DND-41 (cell line): Measurements from ENCODE around the gene ABCA7.

Experiments used
- ATAC-seq: fragments of 200-7000 bp; cut with Tn5 transposase; 3 replicates; pipeline ENCODE4 v1.9.1; 2021; ENCODE audit warnings: low read depth; ENCODE audit not compliant: insufficient read depth
- DNase-seq: peaks from one replicate; pipeline ENCODE4 v3.0.0-alpha.2; 2020
- H2AFZ ChIP-seq: 2 replicates; pipeline ENCODE4 v1.6.0; 2012; ENCODE audit warnings: low read depth, low read length
- H3K27ac ChIP-seq: 2 replicates; pipeline ENCODE4 v1.5.1; 2012; ENCODE audit warnings: low read length, inconsistent platforms
- H3K27me3 ChIP-seq: fragments of 200-600 bp; sonication (generic); 2 replicates; pipeline ENCODE4 v1.6.0; 2012; ENCODE audit warnings: low read length, mild to moderate bottlenecking, inconsistent platforms; ENCODE audit not compliant: insufficient read depth, poor library complexity
- H3K36me3 ChIP-seq: 2 replicates; pipeline ENCODE4 v1.5.1; 2012; ENCODE audit warnings: low read length, inconsistent platforms; ENCODE audit not compliant: insufficient read depth
- H3K4me1 ChIP-seq: 2 replicates; pipeline ENCODE4 v1.5.1; 2012; ENCODE audit warnings: mild to moderate bottlenecking, low read length; ENCODE audit not compliant: insufficient read depth
- H3K4me2 ChIP-seq: 2 replicates; pipeline ENCODE4 v1.6.0; 2012; ENCODE audit warnings: mild to moderate bottlenecking, moderate library complexity, low read length, inconsistent platforms; ENCODE audit not compliant: insufficient read depth
- H3K4me3 ChIP-seq, 2 experiments: fragments of 200-600 bp in 1 of 2; shearing (Covaris generic) in 1 of 2; 2 replicates each; pipeline ENCODE4 v1.5.1; 2012 to 2016; ENCODE audit warnings: inconsistent platforms in 2 of 2, low read length in 2 of 2, mild to moderate bottlenecking in 2 of 2, low read depth in 1 of 2, moderate library complexity in 1 of 2
- H3K79me2 ChIP-seq: 2 replicates; pipeline ENCODE4 v1.6.0; 2012; ENCODE audit warnings: low read length, inconsistent platforms; ENCODE audit not compliant: insufficient read depth
- H3K9ac ChIP-seq: 2 replicates; pipeline ENCODE4 v1.6.0; 2012; ENCODE audit warnings: low read depth, mild to moderate bottlenecking, inconsistent platforms, low read length, moderate library complexity
- H3K9me3 ChIP-seq: 2 replicates; pipeline ENCODE4 v1.5.1; 2012; ENCODE audit warnings: low read length, moderate library complexity, mild to moderate bottlenecking, inconsistent platforms; ENCODE audit not compliant: insufficient read depth, severe bottlenecking
- H4K20me1 ChIP-seq: 2 replicates; pipeline ENCODE4 v1.6.0; 2012; ENCODE audit warnings: low read length; ENCODE audit not compliant: insufficient read depth
- EZH2 ChIP-seq: IDR thresholded peaks from 3 replicates; pipeline ENCODE4 v1.6.1; 2012; ENCODE audit warnings: borderline replicate concordance, low read depth, mild to moderate bottlenecking, moderate library complexity, low read length, inconsistent platforms; ENCODE audit not compliant: severe bottlenecking
- TF ChIP-seq, protein P1 (sequence below): IDR thresholded peaks from 2 replicates; pipeline ENCODE4 v1.5.1; 2012; ENCODE audit warnings: borderline replicate concordance, low read length, moderate library complexity, mild to moderate bottlenecking; ENCODE audit not compliant: poor library complexity, severe bottlenecking; ENCODE audit errors: extremely low read depth

Gene ABCA7

DNA sequence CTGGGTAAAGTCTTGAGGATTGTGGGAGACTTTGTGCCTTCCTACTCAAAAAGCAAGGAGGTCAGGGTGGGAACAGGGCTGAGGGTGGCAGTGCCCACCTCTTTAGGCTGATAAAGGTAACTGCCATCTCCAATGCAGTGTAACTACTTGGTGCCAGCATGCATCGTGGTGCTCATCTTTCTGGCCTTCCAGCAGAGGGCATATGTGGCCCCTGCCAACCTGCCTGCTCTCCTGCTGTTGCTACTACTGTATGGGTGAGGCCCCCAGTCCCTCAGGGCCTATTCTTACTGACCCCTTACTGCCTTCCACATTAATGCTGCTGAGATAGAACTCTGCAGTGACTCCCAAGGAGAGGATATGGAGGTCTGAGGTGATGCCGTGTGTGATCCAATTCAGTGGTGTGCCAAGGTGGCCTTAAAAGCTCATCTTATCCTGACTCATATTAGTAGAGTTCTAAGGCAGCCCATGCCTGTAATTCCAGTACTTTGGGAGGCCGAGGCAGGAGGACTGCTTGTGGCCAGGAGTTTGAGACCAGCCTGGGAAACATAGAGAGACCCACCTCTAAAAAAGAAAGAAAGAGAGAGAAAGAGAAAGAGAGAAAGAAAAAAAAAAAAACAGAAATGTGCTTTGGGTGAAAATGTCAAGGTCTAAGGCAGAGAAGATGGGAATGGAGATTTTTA lies 17.4 kb downstream of the ABCA7 start:
- Histone ChIP-seq H3K79me2 (no peaks in the 10 kb centered on the region), H3K9ac (no peak overlapping the region), H3K4me3 (peak overlapping the region in 1 of 2 experiments; percentile 8; a peak in 1 of 4 replicates), H3K4me2 (no peak overlapping the region), H2AFZ (no peak overlapping the region), H3K36me3 (peaks cover 45% of the 10 kb centered on the region), H4K20me1 (no peaks in the 10 kb centered on the region), H3K9me3 (peaks cover 35% of the 10 kb centered on the region), H3K27ac (no peak overlapping the region), H3K27me3 (no peaks in the 10 kb centered on the region), H3K4me1 (no peaks in the 10 kb centered on the region)
- no peak for TF ChIP-seq EZH2
- TF ChIP-seq, protein P1, sequence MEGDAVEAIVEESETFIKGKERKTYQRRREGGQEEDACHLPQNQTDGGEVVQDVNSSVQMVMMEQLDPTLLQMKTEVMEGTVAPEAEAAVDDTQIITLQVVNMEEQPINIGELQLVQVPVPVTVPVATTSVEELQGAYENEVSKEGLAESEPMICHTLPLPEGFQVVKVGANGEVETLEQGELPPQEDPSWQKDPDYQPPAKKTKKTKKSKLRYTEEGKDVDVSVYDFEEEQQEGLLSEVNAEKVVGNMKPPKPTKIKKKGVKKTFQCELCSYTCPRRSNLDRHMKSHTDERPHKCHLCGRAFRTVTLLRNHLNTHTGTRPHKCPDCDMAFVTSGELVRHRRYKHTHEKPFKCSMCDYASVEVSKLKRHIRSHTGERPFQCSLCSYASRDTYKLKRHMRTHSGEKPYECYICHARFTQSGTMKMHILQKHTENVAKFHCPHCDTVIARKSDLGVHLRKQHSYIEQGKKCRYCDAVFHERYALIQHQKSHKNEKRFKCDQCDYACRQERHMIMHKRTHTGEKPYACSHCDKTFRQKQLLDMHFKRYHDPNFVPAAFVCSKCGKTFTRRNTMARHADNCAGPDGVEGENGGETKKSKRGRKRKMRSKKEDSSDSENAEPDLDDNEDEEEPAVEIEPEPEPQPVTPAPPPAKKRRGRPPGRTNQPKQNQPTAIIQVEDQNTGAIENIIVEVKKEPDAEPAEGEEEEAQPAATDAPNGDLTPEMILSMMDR = no peak
- DNase-seq (peak; percentile 57), ATAC-seq (no peak)

DNA sequence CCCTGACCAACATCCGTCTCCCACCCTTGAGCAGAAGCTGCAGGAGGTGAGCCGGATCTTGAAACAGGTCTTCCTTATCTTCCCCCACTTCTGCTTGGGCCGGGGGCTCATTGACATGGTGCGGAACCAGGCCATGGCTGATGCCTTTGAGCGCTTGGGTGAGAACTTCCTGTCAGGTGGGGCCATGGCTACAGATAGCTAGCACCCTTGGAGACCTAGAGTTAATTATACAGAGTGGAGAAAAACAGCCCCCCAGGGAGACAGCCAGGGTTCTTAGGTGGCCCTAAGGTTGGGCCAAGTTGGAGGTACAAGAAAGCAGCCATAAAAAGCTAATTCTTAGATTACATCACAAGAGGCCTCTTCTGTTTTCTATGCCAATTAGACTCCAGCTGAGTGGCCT lies 18.2 kb downstream of the ABCA7 start:
- no peaks in the 10 kb centered on the region for H3K4me1 ChIP-seq

DNA sequence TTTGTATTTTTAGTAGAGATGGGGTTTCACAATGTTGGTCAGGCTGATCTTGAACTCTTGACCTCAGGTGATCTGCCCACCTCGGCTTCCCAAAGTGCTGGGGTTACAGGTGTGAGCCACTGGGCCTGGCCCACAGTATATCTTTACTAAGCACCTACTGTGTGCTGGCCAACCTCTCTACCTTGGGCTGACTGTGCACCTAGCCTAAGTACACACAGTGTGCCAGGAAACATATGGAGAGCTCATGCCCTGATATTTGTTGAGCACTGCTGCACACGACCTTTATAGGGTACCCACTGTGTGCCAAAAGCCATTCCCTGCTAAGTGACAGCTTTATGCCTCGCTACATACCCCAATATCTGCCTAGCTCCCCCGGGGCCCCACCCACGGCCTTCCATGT lies 20.8 kb downstream of the ABCA7 start:
- Histone ChIP-seq H3K36me3 (peaks cover 30% of the 10 kb centered on the region), H3K9ac (no peak overlapping the region), H3K27ac (no peak overlapping the region), H3K4me1 (peaks cover 15% of the 10 kb centered on the region), H3K79me2 (no peaks in the 10 kb centered on the region), H2AFZ (no peak overlapping the region), H3K9me3 (peaks cover 33% of the 10 kb centered on the region), H3K27me3 (no peaks in the 10 kb centered on the region), H4K20me1 (no peaks in the 10 kb centered on the region), H3K4me2 (no peak overlapping the region), H3K4me3 (no peak overlapping the region)
- no peak for DNase-seq
- no peak for ATAC-seq
- TF ChIP-seq EZH2 = no peak
- TF ChIP-seq, protein P1 = no peak

More for the DNA sequence above, 18.2 kb downstream of the ABCA7 start:
- no peak for ATAC-seq
- no peak for TF ChIP-seq EZH2
- TF ChIP-seq, protein P1 = no peak
- H3K27ac ChIP-seq = no peak overlapping the region
- no peak for DNase-seq
- no peaks in the 10 kb centered on the region for H3K79me2 ChIP-seq
- no peak overlapping the region for H2AFZ ChIP-seq
- H3K36me3 ChIP-seq = peaks cover 45% of the 10 kb centered on the region
- no peak overlapping the region for H3K9ac ChIP-seq
- H4K20me1 ChIP-seq = no peaks in the 10 kb centered on the region
- H3K27me3 ChIP-seq = no peaks in the 10 kb centered on the region
- H3K9me3 ChIP-seq = peaks cover 35% of the 10 kb centered on the region
- H3K4me3 ChIP-seq = no peak overlapping the region
- H3K4me2 ChIP-seq = no peak overlapping the region

DNA sequence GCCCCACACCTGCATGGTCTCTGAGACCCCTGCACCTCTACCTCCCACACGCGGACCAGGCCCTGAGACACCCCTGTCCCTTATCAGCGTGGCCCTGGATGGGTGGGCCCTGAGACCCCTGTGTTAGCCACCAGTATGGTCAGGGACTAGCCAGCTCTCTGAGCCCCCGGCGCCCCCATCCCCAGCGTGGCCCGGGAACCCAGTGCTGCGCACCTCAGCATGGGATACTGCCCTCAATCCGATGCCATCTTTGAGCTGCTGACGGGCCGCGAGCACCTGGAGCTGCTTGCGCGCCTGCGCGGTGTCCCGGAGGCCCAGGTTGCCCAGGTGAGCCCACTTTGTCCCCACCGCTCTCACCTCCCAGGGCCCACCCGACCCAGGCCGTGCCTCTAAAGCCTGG lies 22.1 kb downstream of the ABCA7 start:
- peaks cover 20% of the 10 kb centered on the region for H3K9me3 ChIP-seq
- H2AFZ ChIP-seq = no peak overlapping the region
- ATAC-seq (no peak), DNase-seq (no peak)
- H4K20me1 ChIP-seq = no peaks in the 10 kb centered on the region
- no peak overlapping the region for H3K4me2 ChIP-seq
- H3K4me1 ChIP-seq = peaks cover 27% of the 10 kb centered on the region
- peaks cover 7% of the 10 kb centered on the region for H3K79me2 ChIP-seq
- H3K9ac ChIP-seq = no peak overlapping the region
- H3K4me3 ChIP-seq = no peak overlapping the region
- H3K27ac ChIP-seq = no peak overlapping the region
- no peak for TF ChIP-seq EZH2
- TF ChIP-seq, protein P1 = no peak
- H3K27me3 ChIP-seq = no peaks in the 10 kb centered on the region
- H3K36me3 ChIP-seq = peaks cover 17% of the 10 kb centered on the region
